SHP77 treated with DMSO at 0.1 percent for 48 hours (cell line): ENCODE measurements around the gene KCNT1.

ENCODE experiments used
- DNase-seq: peaks from one replicate; lab custom pipeline; 2025; lab: John Stamatoyannopoulos, UW

The KCNT1 gene

GRCh38 chr9:135727257-135727875 lies 25.4 kb downstream of the KCNT1 start:
- no peak for DNase-seq

GRCh38 chr9:135728436-135729110 lies 26.6 kb downstream of the KCNT1 start:
- DNase-seq = no peak

- DNase-seq = no peak
Measured at GRCh38 chr9:135729480-135729879, 27.5 kb downstream of the KCNT1 start.

- DNase-seq = no peak
Measured at GRCh38 chr9:135731454-135731853, 29.5 kb downstream of the KCNT1 start.

- no peak for DNase-seq
Measured at GRCh38 chr9:135732569-135733257, 30.7 kb downstream of the KCNT1 start.

GRCh38 chr9:135734616-135735144 lies 32.7 kb downstream of the KCNT1 start:
- no peak for DNase-seq

GRCh38 chr9:135736272-135736978 lies 34.4 kb downstream of the KCNT1 start:
- DNase-seq = no peak

- no peak for DNase-seq
Measured at GRCh38 chr9:135736979-135737839, 35.2 kb downstream of the KCNT1 start.

GRCh38 chr9:135737840-135738521 lies 36.0 kb downstream of the KCNT1 start:
- DNase-seq = no peak

GRCh38 chr9:135739271-135740220 lies 37.6 kb downstream of the KCNT1 start:
- DNase-seq = no peak

GRCh38 chr9:135741276-135742219 lies 39.6 kb downstream of the KCNT1 start:
- DNase-seq = no peak

GRCh38 chr9:135743021-135743420 lies 41.0 kb downstream of the KCNT1 start:
- no peak for DNase-seq

GRCh38 chr9:135743546-135744332 lies 41.8 kb downstream of the KCNT1 start:
- no peak for DNase-seq

- no peak for DNase-seq
Measured at GRCh38 chr9:135744333-135745070, 42.5 kb downstream of the KCNT1 start.

- no peak for DNase-seq
Measured at GRCh38 chr9:135745189-135745588, 43.2 kb downstream of the KCNT1 start.

- no peak for DNase-seq
Measured at GRCh38 chr9:135745686-135746324, 43.8 kb downstream of the KCNT1 start.
